Measurements from ENCODE around the gene PTGES3. TPM values are rescaled to one million over a fixed set of nuclear protein-coding genes. Genes with fewer than 3 reads are reported as not detected.

The PTGES3 gene
- total and polyA plus RNA-seq, 2 experiments from 2014 or later, result 334 to 442 TPM

GRCh38 chr12:56724701-56724971 is 36.6 kb upstream of the PTGES3 start:
- ATAC-seq (peak; percentile 7), DNase-seq (ENCODE audit: low spot score) (peak; percentile 24)
- TF ChIP-seq ZNF114 (CRISPR knock-in tag; IDR thresholded peaks at IDR 0.05) (no peak), ETS1 (IDR thresholded peaks at IDR 0.05) (no peak), POLR2AphosphoS5 (IDR thresholded peaks at IDR 0.05; ENCODE audit: low read depth) (no peak), NANOG (IDR thresholded peaks at IDR 0.05; ENCODE audit: borderline replicate concordance) (no peak), JUNB (IDR thresholded peaks at IDR 0.05; ENCODE audit: unreplicated experiment) (no peak), EZH2 (IDR thresholded peaks at IDR 0.05; ENCODE audit: low read depth, unreplicated experiment) (no peak), ZNF331 (CRISPR knock-in tag; IDR thresholded peaks at IDR 0.05; ENCODE audit: low read depth) (no peak), EZH2phosphoT487 (IDR thresholded peaks at IDR 0.05; ENCODE audit: unreplicated experiment) (no peak), CREB1 (CRISPR knock-in tag; IDR thresholded peaks at IDR 0.05; ENCODE audit: low read depth) (no peak), STAT1 (IDR thresholded peaks at IDR 0.05; ENCODE audit: unreplicated experiment) (no peak)
- TF ChIP-seq, protein P1, sequence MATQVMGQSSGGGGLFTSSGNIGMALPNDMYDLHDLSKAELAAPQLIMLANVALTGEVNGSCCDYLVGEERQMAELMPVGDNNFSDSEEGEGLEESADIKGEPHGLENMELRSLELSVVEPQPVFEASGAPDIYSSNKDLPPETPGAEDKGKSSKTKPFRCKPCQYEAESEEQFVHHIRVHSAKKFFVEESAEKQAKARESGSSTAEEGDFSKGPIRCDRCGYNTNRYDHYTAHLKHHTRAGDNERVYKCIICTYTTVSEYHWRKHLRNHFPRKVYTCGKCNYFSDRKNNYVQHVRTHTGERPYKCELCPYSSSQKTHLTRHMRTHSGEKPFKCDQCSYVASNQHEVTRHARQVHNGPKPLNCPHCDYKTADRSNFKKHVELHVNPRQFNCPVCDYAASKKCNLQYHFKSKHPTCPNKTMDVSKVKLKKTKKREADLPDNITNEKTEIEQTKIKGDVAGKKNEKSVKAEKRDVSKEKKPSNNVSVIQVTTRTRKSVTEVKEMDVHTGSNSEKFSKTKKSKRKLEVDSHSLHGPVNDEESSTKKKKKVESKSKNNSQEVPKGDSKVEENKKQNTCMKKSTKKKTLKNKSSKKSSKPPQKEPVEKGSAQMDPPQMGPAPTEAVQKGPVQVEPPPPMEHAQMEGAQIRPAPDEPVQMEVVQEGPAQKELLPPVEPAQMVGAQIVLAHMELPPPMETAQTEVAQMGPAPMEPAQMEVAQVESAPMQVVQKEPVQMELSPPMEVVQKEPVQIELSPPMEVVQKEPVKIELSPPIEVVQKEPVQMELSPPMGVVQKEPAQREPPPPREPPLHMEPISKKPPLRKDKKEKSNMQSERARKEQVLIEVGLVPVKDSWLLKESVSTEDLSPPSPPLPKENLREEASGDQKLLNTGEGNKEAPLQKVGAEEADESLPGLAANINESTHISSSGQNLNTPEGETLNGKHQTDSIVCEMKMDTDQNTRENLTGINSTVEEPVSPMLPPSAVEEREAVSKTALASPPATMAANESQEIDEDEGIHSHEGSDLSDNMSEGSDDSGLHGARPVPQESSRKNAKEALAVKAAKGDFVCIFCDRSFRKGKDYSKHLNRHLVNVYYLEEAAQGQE (IDR thresholded peaks at IDR 0.05; ENCODE audit: unreplicated experiment), result no peak
- TF ChIP-seq, protein P2, sequence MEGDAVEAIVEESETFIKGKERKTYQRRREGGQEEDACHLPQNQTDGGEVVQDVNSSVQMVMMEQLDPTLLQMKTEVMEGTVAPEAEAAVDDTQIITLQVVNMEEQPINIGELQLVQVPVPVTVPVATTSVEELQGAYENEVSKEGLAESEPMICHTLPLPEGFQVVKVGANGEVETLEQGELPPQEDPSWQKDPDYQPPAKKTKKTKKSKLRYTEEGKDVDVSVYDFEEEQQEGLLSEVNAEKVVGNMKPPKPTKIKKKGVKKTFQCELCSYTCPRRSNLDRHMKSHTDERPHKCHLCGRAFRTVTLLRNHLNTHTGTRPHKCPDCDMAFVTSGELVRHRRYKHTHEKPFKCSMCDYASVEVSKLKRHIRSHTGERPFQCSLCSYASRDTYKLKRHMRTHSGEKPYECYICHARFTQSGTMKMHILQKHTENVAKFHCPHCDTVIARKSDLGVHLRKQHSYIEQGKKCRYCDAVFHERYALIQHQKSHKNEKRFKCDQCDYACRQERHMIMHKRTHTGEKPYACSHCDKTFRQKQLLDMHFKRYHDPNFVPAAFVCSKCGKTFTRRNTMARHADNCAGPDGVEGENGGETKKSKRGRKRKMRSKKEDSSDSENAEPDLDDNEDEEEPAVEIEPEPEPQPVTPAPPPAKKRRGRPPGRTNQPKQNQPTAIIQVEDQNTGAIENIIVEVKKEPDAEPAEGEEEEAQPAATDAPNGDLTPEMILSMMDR (conservative IDR thresholded peaks at IDR 0.05; ENCODE audit: low read depth in 2 of 2), result no peak
- TF ChIP-seq, protein P3, sequence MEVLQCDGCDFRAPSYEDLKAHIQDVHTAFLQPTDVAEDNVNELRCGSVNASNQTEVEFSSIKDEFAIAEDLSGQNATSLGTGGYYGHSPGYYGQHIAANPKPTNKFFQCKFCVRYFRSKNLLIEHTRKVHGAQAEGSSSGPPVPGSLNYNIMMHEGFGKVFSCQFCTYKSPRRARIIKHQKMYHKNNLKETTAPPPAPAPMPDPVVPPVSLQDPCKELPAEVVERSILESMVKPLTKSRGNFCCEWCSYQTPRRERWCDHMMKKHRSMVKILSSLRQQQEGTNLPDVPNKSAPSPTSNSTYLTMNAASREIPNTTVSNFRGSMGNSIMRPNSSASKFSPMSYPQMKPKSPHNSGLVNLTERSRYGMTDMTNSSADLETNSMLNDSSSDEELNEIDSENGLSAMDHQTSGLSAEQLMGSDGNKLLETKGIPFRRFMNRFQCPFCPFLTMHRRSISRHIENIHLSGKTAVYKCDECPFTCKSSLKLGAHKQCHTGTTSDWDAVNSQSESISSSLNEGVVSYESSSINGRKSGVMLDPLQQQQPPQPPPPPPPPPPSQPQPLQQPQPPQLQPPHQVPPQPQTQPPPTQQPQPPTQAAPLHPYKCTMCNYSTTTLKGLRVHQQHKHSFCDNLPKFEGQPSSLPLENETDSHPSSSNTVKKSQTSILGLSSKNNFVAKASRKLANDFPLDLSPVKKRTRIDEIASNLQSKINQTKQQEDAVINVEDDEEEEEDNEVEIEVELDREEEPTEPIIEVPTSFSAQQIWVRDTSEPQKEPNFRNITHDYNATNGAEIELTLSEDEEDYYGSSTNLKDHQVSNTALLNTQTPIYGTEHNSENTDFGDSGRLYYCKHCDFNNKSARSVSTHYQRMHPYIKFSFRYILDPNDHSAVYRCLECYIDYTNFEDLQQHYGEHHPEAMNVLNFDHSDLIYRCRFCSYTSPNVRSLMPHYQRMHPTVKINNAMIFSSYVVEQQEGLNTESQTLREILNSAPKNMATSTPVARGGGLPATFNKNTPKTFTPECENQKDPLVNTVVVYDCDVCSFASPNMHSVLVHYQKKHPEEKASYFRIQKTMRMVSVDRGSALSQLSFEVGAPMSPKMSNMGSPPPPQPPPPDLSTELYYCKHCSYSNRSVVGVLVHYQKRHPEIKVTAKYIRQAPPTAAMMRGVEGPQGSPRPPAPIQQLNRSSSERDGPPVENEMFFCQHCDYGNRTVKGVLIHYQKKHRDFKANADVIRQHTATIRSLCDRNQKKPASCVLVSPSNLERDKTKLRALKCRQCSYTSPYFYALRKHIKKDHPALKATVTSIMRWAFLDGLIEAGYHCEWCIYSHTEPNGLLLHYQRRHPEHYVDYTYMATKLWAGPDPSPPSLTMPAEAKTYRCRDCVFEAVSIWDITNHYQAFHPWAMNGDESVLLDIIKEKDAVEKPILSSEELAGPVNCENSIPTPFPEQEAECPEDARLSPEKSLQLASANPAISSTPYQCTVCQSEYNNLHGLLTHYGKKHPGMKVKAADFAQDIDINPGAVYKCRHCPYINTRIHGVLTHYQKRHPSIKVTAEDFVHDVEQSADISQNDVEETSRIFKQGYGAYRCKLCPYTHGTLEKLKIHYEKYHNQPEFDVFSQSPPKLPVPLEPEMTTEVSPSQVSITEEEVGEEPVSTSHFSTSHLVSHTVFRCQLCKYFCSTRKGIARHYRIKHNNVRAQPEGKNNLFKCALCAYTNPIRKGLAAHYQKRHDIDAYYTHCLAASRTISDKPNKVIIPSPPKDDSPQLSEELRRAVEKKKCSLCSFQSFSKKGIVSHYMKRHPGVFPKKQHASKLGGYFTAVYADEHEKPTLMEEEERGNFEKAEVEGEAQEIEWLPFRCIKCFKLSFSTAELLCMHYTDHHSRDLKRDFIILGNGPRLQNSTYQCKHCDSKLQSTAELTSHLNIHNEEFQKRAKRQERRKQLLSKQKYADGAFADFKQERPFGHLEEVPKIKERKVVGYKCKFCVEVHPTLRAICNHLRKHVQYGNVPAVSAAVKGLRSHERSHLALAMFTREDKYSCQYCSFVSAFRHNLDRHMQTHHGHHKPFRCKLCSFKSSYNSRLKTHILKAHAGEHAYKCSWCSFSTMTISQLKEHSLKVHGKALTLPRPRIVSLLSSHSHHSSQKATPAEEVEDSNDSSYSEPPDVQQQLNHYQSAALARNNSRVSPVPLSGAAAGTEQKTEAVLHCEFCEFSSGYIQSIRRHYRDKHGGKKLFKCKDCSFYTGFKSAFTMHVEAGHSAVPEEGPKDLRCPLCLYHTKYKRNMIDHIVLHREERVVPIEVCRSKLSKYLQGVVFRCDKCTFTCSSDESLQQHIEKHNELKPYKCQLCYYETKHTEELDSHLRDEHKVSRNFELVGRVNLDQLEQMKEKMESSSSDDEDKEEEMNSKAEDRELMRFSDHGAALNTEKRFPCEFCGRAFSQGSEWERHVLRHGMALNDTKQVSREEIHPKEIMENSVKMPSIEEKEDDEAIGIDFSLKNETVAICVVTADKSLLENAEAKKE (CRISPR knock-in tag; IDR thresholded peaks at IDR 0.05), result no peak
- H3K36me3 ChIP-seq (ENCODE audit: insufficient read depth), result peaks cover 30% of the 10 kb centered on the region
- Mint-ChIP-seq H3K27ac (peak overlapping the region; percentile 100), H3K27me3 (ENCODE audit: insufficient read depth, low read depth, poor library complexity) (peaks cover 11% of the 10 kb centered on the region), H3K9me3 (no peaks in the 10 kb centered on the region; the same call in 2 of the 3 replicates), H3K36me3 (ENCODE audit: low read depth) (peaks cover 82% of the 10 kb centered on the region), H3K4me3 (peak overlapping the region; percentile 98), H3K4me1 (peaks cover 47% of the 10 kb centered on the region)
- peaks cover 5% of the 10 kb centered on the region; the same call in 1 of the 2 replicates for H3K9me2 ChIP-seq (ENCODE audit: insufficient read depth)
- H3K4me1 ChIP-seq (ENCODE audit: insufficient read depth), result peaks cover 43% of the 10 kb centered on the region
- 0 out of 2 replicates have a peak overlapping the region, but pooled peaks have one; percentile 72 for H2AFZ ChIP-seq
- 0 out of 2 replicates have a peak, but pooled peaks cover 17% of the 10 kb centered on the region for H3F3A ChIP-seq (replicated peaks; ENCODE audit: low read depth)
- peaks cover 54% of the 10 kb centered on the region for H3K79me2 ChIP-seq (replicated peaks; ENCODE audit: insufficient read depth)
- peak overlapping the region; percentile 93 for H3K4me3 ChIP-seq
- peak overlapping the region; percentile 99 for H3K4me2 ChIP-seq
- H4K20me1 ChIP-seq (replicated peaks; ENCODE audit: insufficient read depth), result peaks cover 44% of the 10 kb centered on the region
- H3K27ac ChIP-seq (ENCODE audit: low read depth), result peak overlapping the region; percentile 96
- no peaks in the 10 kb centered on the region for H3K27me3 ChIP-seq (ENCODE audit: insufficient read depth)

Data from GM23338 (cell line).